CD14-positive monocyte (primary cell): ENCODE measurements around the gene EIF3B. TPM values are rescaled to one million over a fixed set of nuclear protein-coding genes. Genes with fewer than 3 reads are reported as not detected.

Source experiments
- DNase-seq, 3 donors: peaks; one replicate each; pipeline ENCODE4 v3.0.0-alpha.2; 2011 to 2022
- H2AFZ ChIP-seq: 2 replicates; pipeline ENCODE4 v1.6.0; 2012; ENCODE audit warnings: mild to moderate bottlenecking, low read depth, low read length, inconsistent platforms; ENCODE audit not compliant: insufficient read depth, poor library complexity, severe bottlenecking
- H3K27ac ChIP-seq, 2 donors: 1 replicate in 1 of 2; 2 replicates in 1 of 2; pipeline ENCODE4 v1.5.1; 2012 to 2013; ENCODE audit warnings: low read length in 2 of 2, control low read depth in 1 of 2, inconsistent platforms in 1 of 2, low read depth in 1 of 2, mild to moderate bottlenecking in 1 of 2
- H3K27me3 ChIP-seq, 2 donors: one replicate each; pipeline versions ENCODE4 v1.6.0 to v1.6.1; 2011 to 2013; ENCODE audit warnings: low read length in 2 of 2; ENCODE audit not compliant: control insufficient read depth in 2 of 2, insufficient read depth in 2 of 2
- H3K36me3 ChIP-seq, 2 donors: replicated peaks in 1 of 2; 1 replicate in 1 of 2; 2 replicates in 1 of 2; pipeline versions ENCODE4 v1.5.1 to v1.6.1; 2012 to 2013; ENCODE audit warnings: low read length in 2 of 2, control low read depth in 1 of 2, inconsistent platforms in 1 of 2, mild to moderate bottlenecking in 1 of 2; ENCODE audit not compliant: insufficient read depth in 2 of 2, control insufficient read depth in 1 of 2
- H3K4me1 ChIP-seq, 2 donors: 1 replicate in 1 of 2; 2 replicates in 1 of 2; pipeline versions ENCODE4 v1.5.1 to v1.6.1; 2012 to 2013; ENCODE audit warnings: low read length in 2 of 2, control low read depth in 1 of 2, inconsistent platforms in 1 of 2, mild to moderate bottlenecking in 1 of 2, moderate library complexity in 1 of 2; ENCODE audit not compliant: insufficient read depth in 2 of 2, control insufficient read depth in 1 of 2
- H3K4me2 ChIP-seq: replicated peaks from 2 replicates; pipeline ENCODE3; 2012; ENCODE audit warnings: low read length, moderate library complexity, mild to moderate bottlenecking; ENCODE audit not compliant: poor library complexity, severe bottlenecking; ENCODE audit errors: extremely low read depth
- H3K4me3 ChIP-seq, 3 experiments: fragments of 200-600 bp in 1 of 3; sonication (generic) in 1 of 3; replicated peaks in 1 of 3; 1 replicate in 2 of 3; 2 replicates in 1 of 3; pipeline ENCODE4 v1.5.1; 2011 to 2013; ENCODE audit warnings: low read length in 3 of 3, mild to moderate bottlenecking in 3 of 3, control low read depth in 2 of 3, low read depth in 2 of 3, inconsistent platforms in 1 of 3, moderate library complexity in 1 of 3
- H3K79me2 ChIP-seq: 2 replicates; pipeline ENCODE4 v1.6.0; 2012; ENCODE audit warnings: mild to moderate bottlenecking, control low read depth, inconsistent platforms, low read length, moderate library complexity; ENCODE audit not compliant: insufficient read depth
- H3K9ac ChIP-seq: 2 replicates; pipeline ENCODE4 v1.6.0; 2017; ENCODE audit warnings: low read length, mild to moderate bottlenecking; ENCODE audit not compliant: insufficient read depth, poor library complexity, severe bottlenecking
- H3K9me3 ChIP-seq, 2 donors: replicated peaks in 1 of 2; 1 replicate in 1 of 2; 2 replicates in 1 of 2; pipeline versions ENCODE4 v1.5.1 to v1.6.1; 2012 to 2013; ENCODE audit warnings: low read length in 2 of 2, control low read depth in 1 of 2; ENCODE audit not compliant: control insufficient read depth in 1 of 2, insufficient read depth in 1 of 2
- H4K20me1 ChIP-seq: 2 replicates; pipeline ENCODE4 v1.6.0; 2012; ENCODE audit warnings: mild to moderate bottlenecking, low read length, control low read depth, moderate library complexity; ENCODE audit not compliant: insufficient read depth
- H3K27ac Mint-ChIP-seq, 7 donors: one replicate each; pipeline ENCODE4 v1.8.0; 2020; ENCODE audit warnings: mild to moderate bottlenecking in 7 of 7, mixed read lengths in 7 of 7, moderate library complexity in 6 of 7, inconsistent platforms in 2 of 7
- H3K27me3 Mint-ChIP-seq, 3 donors: one replicate each; pipeline ENCODE4 v1.8.0; 2021 to 2022; ENCODE audit warnings: low read depth in 3 of 3, mild to moderate bottlenecking in 3 of 3, mixed read lengths in 3 of 3, moderate library complexity in 3 of 3, inconsistent platforms in 1 of 3
- H3K36me3 Mint-ChIP-seq, 2 donors: one replicate each; pipeline ENCODE4 v1.8.0; 2020; ENCODE audit warnings: mixed read lengths in 2 of 2, inconsistent platforms in 1 of 2, mild to moderate bottlenecking in 1 of 2
- H3K4me1 Mint-ChIP-seq: one replicate; pipeline ENCODE4 v1.8.0; 2020; ENCODE audit warnings: mild to moderate bottlenecking, mixed read lengths
- H3K4me3 Mint-ChIP-seq, 2 donors: one replicate each; pipeline ENCODE4 v1.8.0; 2020; ENCODE audit warnings: mild to moderate bottlenecking in 2 of 2, mixed read lengths in 2 of 2, moderate library complexity in 1 of 2
- H3K9me3 Mint-ChIP-seq, 7 donors: one replicate each; pipeline ENCODE4 v1.8.0; 2020 to 2022; ENCODE audit warnings: mixed read lengths in 7 of 7, mild to moderate bottlenecking in 6 of 7, moderate library complexity in 6 of 7, inconsistent platforms in 2 of 7
- WGBS: methylation state at CpG from one replicate; pipeline ENCODE4 v1.1.5; 2013; ENCODE audit warnings: missing lambda C conversion rate; ENCODE audit not compliant: insufficient coverage; 5-methylcytosine and 5-hydroxymethylcytosine counted together
- intact Hi-C, 2 donors: fragments of 100-400 bp; cut with micrococcal nuclease; formaldehyde crosslinking; loops; one replicate each; pipeline versions ENCODE4 v1.15.0 to v1.15.1; 2023
- polyA plus RNA-seq, 3 donors: library from polyadenylated mRNA; depleted of rRNA in 1 of 3; unstranded in 2 of 3; stranded (reverse) in 1 of 3; fragments of 300-500 nt in 2 of 3; fragments of >200 nt in 1 of 3; fragmentation: Illumina TruSeq in 2 of 3; gene quantifications; 1 replicate in 2 of 3; 2 replicates in 1 of 3; pipeline ENCODE4 v1.2.3, GENCODE V29; 2012 to 2021
- TF ChIP-seq, protein P1 (sequence below): fragments of 200-600 bp; IDR thresholded peaks from one replicate; pipeline ENCODE4 v1.8.0; 2022; ENCODE audit warnings: antibody characterized with exemption, mild to moderate bottlenecking

Gene EIF3B
- polyA plus RNA-seq, 3 donors: 46.0 to 89.1 (median 69.2) TPM

DNA sequence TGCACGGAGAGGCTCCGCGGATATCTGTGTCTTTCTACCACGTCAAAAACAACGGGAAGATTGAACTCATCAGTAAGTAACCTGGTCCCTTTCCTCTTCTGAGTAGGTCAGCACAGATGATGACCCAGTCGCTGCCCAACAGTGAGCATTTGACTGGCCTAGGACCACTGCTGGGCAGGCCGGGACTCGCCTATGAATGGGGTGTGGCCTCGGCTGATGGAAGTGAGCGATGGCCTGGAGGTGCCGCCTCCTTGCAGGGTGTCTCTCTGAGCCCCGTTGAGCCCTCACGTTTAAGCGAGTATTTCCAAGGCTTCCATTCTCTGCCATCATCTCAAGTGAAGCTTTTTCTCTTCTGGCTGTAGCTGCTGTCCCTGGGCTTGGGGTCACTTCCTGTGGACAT lies 18.1 kb downstream of the EIF3B start:
- no peaks in the 10 kb centered on the region for H3K4me1 ChIP-seq
- no peak overlapping the region for H3K4me3 ChIP-seq
- 96% methylated on average over 13 of the region's 14 CpGs for WGBS
- Mint-ChIP-seq H3K27me3 (peaks cover 0 to 6% (median 0%) of the 10 kb centered on the region in 3 donors), H3K9me3 (peaks cover 0 to 5% (median 0%) of the 10 kb centered on the region in 7 donors), H3K4me1 (no peaks in the 10 kb centered on the region), H3K27ac (peak overlapping the region in 1 of 7 donors; percentile 6), H3K4me3 (no peak overlapping the region), H3K36me3 (peaks cover 82 to 99% of the 10 kb centered on the region in 2 donors)
- H3K9me3 ChIP-seq: no peaks in the 10 kb centered on the region
- H3K4me2 ChIP-seq: no peak overlapping the region
- intact Hi-C loops: no loop called here
- no peak overlapping the region for H2AFZ ChIP-seq
- H3K27ac ChIP-seq: no peak overlapping the region
- H3K9ac ChIP-seq: no peak overlapping the region
- peaks cover 49% of the 10 kb centered on the region for H4K20me1 ChIP-seq
- H3K79me2 ChIP-seq: peaks cover 33% of the 10 kb centered on the region
- TF ChIP-seq, protein P1, sequence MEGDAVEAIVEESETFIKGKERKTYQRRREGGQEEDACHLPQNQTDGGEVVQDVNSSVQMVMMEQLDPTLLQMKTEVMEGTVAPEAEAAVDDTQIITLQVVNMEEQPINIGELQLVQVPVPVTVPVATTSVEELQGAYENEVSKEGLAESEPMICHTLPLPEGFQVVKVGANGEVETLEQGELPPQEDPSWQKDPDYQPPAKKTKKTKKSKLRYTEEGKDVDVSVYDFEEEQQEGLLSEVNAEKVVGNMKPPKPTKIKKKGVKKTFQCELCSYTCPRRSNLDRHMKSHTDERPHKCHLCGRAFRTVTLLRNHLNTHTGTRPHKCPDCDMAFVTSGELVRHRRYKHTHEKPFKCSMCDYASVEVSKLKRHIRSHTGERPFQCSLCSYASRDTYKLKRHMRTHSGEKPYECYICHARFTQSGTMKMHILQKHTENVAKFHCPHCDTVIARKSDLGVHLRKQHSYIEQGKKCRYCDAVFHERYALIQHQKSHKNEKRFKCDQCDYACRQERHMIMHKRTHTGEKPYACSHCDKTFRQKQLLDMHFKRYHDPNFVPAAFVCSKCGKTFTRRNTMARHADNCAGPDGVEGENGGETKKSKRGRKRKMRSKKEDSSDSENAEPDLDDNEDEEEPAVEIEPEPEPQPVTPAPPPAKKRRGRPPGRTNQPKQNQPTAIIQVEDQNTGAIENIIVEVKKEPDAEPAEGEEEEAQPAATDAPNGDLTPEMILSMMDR: no peak
- no peak for DNase-seq
- H3K27me3 ChIP-seq: no peaks in the 10 kb centered on the region
- peaks cover 93 to 98% of the 10 kb centered on the region in 2 donors for H3K36me3 ChIP-seq

DNA sequence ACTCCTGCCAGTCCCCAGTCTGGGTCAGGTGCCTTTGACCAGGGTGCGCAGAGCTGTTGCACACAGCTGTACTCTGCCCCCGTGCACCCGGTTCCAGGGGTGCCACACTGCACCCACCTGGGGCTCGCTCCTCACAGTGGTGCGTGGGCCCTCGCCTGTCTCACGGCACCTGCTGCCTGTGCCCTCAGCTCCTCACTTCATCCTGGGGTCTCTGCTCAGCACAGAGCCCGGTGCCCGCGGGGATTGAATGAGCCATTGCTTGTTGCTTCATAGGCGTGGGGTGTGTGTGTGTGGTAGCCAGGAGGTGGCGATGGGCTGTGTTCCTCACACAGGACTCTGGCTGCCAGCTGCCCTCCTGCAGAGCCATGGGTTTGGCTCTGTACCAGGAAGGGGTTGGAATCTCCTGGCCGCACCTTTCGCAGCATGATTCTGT lies 18.5 kb downstream of the EIF3B start:
- intact Hi-C loops: no loop called here
- H3K4me3 ChIP-seq: no peak overlapping the region

More for the DNA sequence above, 18.5 kb downstream of the EIF3B start:
- H3K9ac ChIP-seq: no peak overlapping the region
- H2AFZ ChIP-seq: no peak overlapping the region
- H3K4me1 ChIP-seq: no peaks in the 10 kb centered on the region
- no peaks in the 10 kb centered on the region for H3K9me3 ChIP-seq
- Mint-ChIP-seq H3K27ac (no peak overlapping the region), H3K36me3 (peaks cover 83 to 99% of the 10 kb centered on the region in 2 donors), H3K9me3 (peaks cover 0 to 7% (median 0%) of the 10 kb centered on the region in 7 donors), H3K4me1 (no peaks in the 10 kb centered on the region), H3K27me3 (peaks cover 0 to 6% (median 0%) of the 10 kb centered on the region in 3 donors), H3K4me3 (no peak overlapping the region)
- peaks cover 33% of the 10 kb centered on the region for H3K79me2 ChIP-seq
- H3K4me2 ChIP-seq: no peak overlapping the region
- peaks cover 52% of the 10 kb centered on the region for H4K20me1 ChIP-seq
- H3K36me3 ChIP-seq: peaks cover 91 to 97% of the 10 kb centered on the region in 2 donors
- no peak overlapping the region for H3K27ac ChIP-seq
- no peak for DNase-seq
- WGBS: 95% methylated on average over 10 of the region's 14 CpGs
- TF ChIP-seq, protein P1: no peak
- no peaks in the 10 kb centered on the region for H3K27me3 ChIP-seq
